ENCODE measurements around the gene GVQW3. TPM values are rescaled to one million over a fixed set of nuclear protein-coding genes. Genes with fewer than 3 reads are reported as not detected.
A peak's percentile ranks its signal among the peaks of the same experiment; 100 is the strongest.

GVQW3 gene
- total and polyA plus RNA-seq, 2 of the 8 experiments (the other 6 are each of a cell fraction or from before 2014, with no cell fraction given) = 5.5 to 8.1 TPM

DNA sequence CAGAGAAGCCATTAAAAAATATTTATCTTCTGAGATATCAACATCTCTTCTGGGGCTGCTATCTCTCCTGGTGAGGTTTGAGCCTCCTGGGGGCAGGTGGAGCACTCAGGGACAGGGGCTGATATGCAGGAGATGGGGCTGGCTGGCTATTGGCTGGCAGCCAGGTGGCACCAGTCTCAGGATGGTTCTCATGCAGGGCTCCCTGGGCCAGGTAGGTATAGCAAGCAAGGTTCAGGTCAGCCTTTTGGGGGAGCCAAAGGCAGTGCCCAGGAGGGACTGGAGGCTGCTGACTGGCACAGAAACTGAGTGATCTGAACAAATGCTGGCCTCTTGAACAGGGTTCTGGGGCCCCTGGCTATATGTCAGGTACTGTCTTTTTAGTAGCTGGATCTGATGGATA, 34.0 kb downstream of the GVQW3 start:
- H3K23me2 ChIP-seq (ENCODE audit: low read depth, low read length) = no peaks in the 10 kb centered on the region
- no peak overlapping the region for H4K91ac ChIP-seq (replicated peaks; ENCODE audit: insufficient read length, low read length)
- no peak overlapping the region for H2AFZ ChIP-seq (ENCODE audit: low read length)
- FAIRE-seq (no peak), DNase-seq (ENCODE audit: low read depth in 1 of 2, low spot score in 2 of 2) (peak; percentile 29 to 54)
- H3K56ac ChIP-seq (replicated peaks; ENCODE audit: insufficient read length, low read depth, low read length) = no peak overlapping the region
- no peak overlapping the region for H2BK15ac ChIP-seq (ENCODE audit: low read length)
- H3K4me2 ChIP-seq (ENCODE audit: insufficient read depth in 1 of 2, low read depth in 2 of 2, low read length in 2 of 2) = no peak overlapping the region
- no peak overlapping the region for H2AK5ac ChIP-seq (ENCODE audit: low read depth, low read length)
- H3K27me3 ChIP-seq (replicated peaks in 1 of 4; ENCODE audit: control insufficient read depth in 3 of 4, extremely low read depth in 1 of 4, insufficient read depth in 3 of 4, low read length in 3 of 4) = no peaks in the 10 kb centered on the region; a peak in 2 of 7 replicates
- H4K8ac ChIP-seq (ENCODE audit: extremely low read depth, insufficient read depth, low read length) = no peak overlapping the region
- no peak overlapping the region for H3K18ac ChIP-seq (ENCODE audit: extremely low read depth, low read length)
- no peak overlapping the region for H4K5ac ChIP-seq (ENCODE audit: insufficient read length, low read depth, low read length)
- H3K4me3 ChIP-seq (ENCODE audit: extremely low read depth in 1 of 4, insufficient read depth in 2 of 4, low read depth in 3 of 4, low read length in 4 of 4) = no peak overlapping the region
- no peak overlapping the region for H2BK12ac ChIP-seq (ENCODE audit: low read depth, low read length)
- H2BK5ac ChIP-seq (ENCODE audit: low read depth, low read length) = no peak overlapping the region
- CTCF ChIA-PET (ENCODE audit: partially characterized antibody) = interaction anchor here (0.6 to 1.5 kb wide), 6 partner anchors 9 to 110 kb away, joined by 3 to 5 read pairs (median 4); no protein-coding TSS in a partner anchor
- H4K20me1 ChIP-seq (replicated peaks in 1 of 2; ENCODE audit: control insufficient read depth in 1 of 2, insufficient read depth in 2 of 2, low read length in 2 of 2) = no peaks in the 10 kb centered on the region
- no peak overlapping the region for H2BK120ac ChIP-seq (replicated peaks; ENCODE audit: low read depth, low read length)
- TF ChIP-seq YY1 (IDR thresholded peaks at IDR 0.05; ENCODE audit: low read depth, low read length) (0 out of 2 replicates have a peak, but pooled peaks have one; percentile 26), RAD21 (IDR thresholded peaks at IDR 0.05 in 1 of 2, conservative IDR thresholded peaks at IDR 0.05 in 1 of 2; ENCODE audit: low read depth in 2 of 2, low read length in 2 of 2) (peak; percentile 65 to 75), BRCA1 (IDR thresholded peaks at IDR 0.05; ENCODE audit: low read depth, low read length) (no peak)
- TF ChIP-seq, protein P1, sequence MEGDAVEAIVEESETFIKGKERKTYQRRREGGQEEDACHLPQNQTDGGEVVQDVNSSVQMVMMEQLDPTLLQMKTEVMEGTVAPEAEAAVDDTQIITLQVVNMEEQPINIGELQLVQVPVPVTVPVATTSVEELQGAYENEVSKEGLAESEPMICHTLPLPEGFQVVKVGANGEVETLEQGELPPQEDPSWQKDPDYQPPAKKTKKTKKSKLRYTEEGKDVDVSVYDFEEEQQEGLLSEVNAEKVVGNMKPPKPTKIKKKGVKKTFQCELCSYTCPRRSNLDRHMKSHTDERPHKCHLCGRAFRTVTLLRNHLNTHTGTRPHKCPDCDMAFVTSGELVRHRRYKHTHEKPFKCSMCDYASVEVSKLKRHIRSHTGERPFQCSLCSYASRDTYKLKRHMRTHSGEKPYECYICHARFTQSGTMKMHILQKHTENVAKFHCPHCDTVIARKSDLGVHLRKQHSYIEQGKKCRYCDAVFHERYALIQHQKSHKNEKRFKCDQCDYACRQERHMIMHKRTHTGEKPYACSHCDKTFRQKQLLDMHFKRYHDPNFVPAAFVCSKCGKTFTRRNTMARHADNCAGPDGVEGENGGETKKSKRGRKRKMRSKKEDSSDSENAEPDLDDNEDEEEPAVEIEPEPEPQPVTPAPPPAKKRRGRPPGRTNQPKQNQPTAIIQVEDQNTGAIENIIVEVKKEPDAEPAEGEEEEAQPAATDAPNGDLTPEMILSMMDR (IDR thresholded peaks at IDR 0.05; ENCODE audit: control extremely low read depth in 1 of 3, insufficient read depth in 1 of 3, low read depth in 1 of 3, low read length in 3 of 3) = peak; percentile 68 to 70 (median 69)
- H3K9ac ChIP-seq (replicated peaks in 1 of 4; ENCODE audit: extremely low read depth in 1 of 4, low read depth in 3 of 4, low read length in 3 of 4) = no peak overlapping the region
- H3K4me1 ChIP-seq (replicated peaks in 1 of 4; ENCODE audit: control insufficient read depth in 3 of 4, insufficient read depth in 4 of 4, low read length in 3 of 4) = no peaks in the 10 kb centered on the region
- H3K23ac ChIP-seq (ENCODE audit: insufficient read length) = no peak overlapping the region
- no peak overlapping the region for H3K4ac ChIP-seq (replicated peaks; ENCODE audit: insufficient read length, low read depth, low read length)
- H3K36me3 ChIP-seq (ENCODE audit: control insufficient read depth in 2 of 4, insufficient read depth in 4 of 4, low read length in 3 of 4) = no peaks in the 10 kb centered on the region
- no peaks in the 10 kb centered on the region for H3K79me2 ChIP-seq (ENCODE audit: control insufficient read depth in 1 of 2, insufficient read depth in 2 of 2, low read length in 2 of 2)
- H3K14ac ChIP-seq (ENCODE audit: insufficient read length) = no peak overlapping the region
- no peak overlapping the region for H2BK20ac ChIP-seq (ENCODE audit: low read length)
- no peaks in the 10 kb centered on the region for H3K79me1 ChIP-seq (ENCODE audit: low read depth, low read length)
- POLR2A ChIA-PET (ENCODE audit: partially characterized antibody) = no interaction called here
- H3K9me3 ChIP-seq (ENCODE audit: insufficient read depth in 2 of 2, low read depth in 1 of 2, low read length in 1 of 2) = peaks cover 0 to 2% of the 10 kb centered on the region in 2 experiments; a peak in 1 of 4 replicates
- no peak overlapping the region for H3K27ac ChIP-seq (ENCODE audit: low read depth, low read length)

Data from H1 (cell line).